HepG2 (cell line): Measurements from ENCODE around the gene OPA3. TPM values are rescaled to one million over a fixed set of nuclear protein-coding genes. Genes with fewer than 3 reads are reported as not detected.
A peak's percentile ranks its signal among the peaks of the same experiment; 100 is the strongest.

Source experiments
- ARID5B ChIP-seq: IDR thresholded peaks from 2 replicates; pipeline ENCODE4 v1.4.0; 2020; ENCODE audit warnings: mild to moderate bottlenecking, missing genetic modification reagents
- SCMH1 ChIP-seq: sonication (generic); formaldehyde crosslinking; IDR thresholded peaks from 2 replicates; pipeline ENCODE4 v1.9.0; 2021; ENCODE audit warnings: missing genetic modification reagents, mild to moderate bottlenecking, borderline replicate concordance
- SOX6 ChIP-seq, 2 experiments: fragments of 450-650 bp in 1 of 2; sonication (generic) in 1 of 2; formaldehyde crosslinking in 1 of 2; IDR thresholded peaks; 2 replicates each; pipeline versions ENCODE4 v1.4.0 to v1.6.1; 2017 to 2020; ENCODE audit warnings: antibody characterized with exemption in 1 of 2, mild to moderate bottlenecking in 1 of 2, missing genetic modification reagents in 1 of 2
- SP1 ChIP-seq, 2 experiments: fragments of 450-650 bp in 1 of 2; sonication (generic) in 1 of 2; formaldehyde crosslinking in 1 of 2; IDR thresholded peaks; 2 replicates each; pipeline versions ENCODE4 v1.4.0 to v1.6.1; 2016 to 2020; ENCODE audit warnings: missing genetic modification reagents in 1 of 2
- ZNF776 ChIP-seq: sonication (generic); formaldehyde crosslinking; IDR thresholded peaks from 2 replicates; pipeline ENCODE4 v1.4.0; 2020; ENCODE audit warnings: mild to moderate bottlenecking, missing genetic modification reagents
- polyA plus RNA-seq, 8 experiments: library from polyadenylated mRNA; depleted of rRNA in 3 of 8; stranded (reverse) in 7 of 8; unstranded in 1 of 8; fragments of >200 nt; fragmentation: Illumina TruSeq in 4 of 8; extraction: Trizol in 4 of 8; gene quantifications; 2 replicates each; pipeline versions ENCODE4 v1.2.1 to v1.2.3, GENCODE V29; 2011 to 2016; ENCODE audit warnings: low read depth in 4 of 8, missing spikeins in 1 of 8, mixed read lengths in 1 of 8; ENCODE audit not compliant: insufficient read depth in 1 of 8
- total RNA-seq, 5 experiments: library from RNA; depleted of rRNA; stranded (reverse); fragments of >200 nt; fragmentation: Illumina TruSeq; extraction: Trizol; gene quantifications; 2 replicates each; pipeline ENCODE4 v1.2.3, GENCODE V29; 2016; ENCODE audit warnings: low read depth in 1 of 5
- TF ChIP-seq, protein P1 (sequence below): sonication (generic); formaldehyde crosslinking; IDR thresholded peaks from 2 replicates; pipeline ENCODE4 v1.8.1; 2023; ENCODE audit warnings: mild to moderate bottlenecking, missing genetic modification reagents
- TF ChIP-seq, protein P2 (sequence below): sonication (generic); formaldehyde crosslinking; IDR thresholded peaks from 2 replicates; pipeline ENCODE4 v1.4.0; 2020; ENCODE audit warnings: missing genetic modification reagents, borderline replicate concordance

OPA3 gene
- total and polyA plus RNA-seq, 2 of the 13 experiments (the other 11 are each of a cell fraction or from before 2014, with no cell fraction given), result 8.3 to 17.7 TPM

GRCh38 chr19:45506246-45506988, 78.2 kb downstream of the OPA3 start (continued):
- TF ChIP-seq SCMH1, result no peak
- peak; percentile 26; the same call in 1 of the 2 replicates for TF ChIP-seq ARID5B (CRISPR knock-in tag)
- no peak for TF ChIP-seq SOX6 (IDR thresholded peaks at IDR 0.05)
- peak; percentile 64; the same call in 1 of the 2 replicates for TF ChIP-seq SOX6 (CRISPR knock-in tag; IDR thresholded peaks at IDR 0.05)
- TF ChIP-seq SP1 (IDR thresholded peaks at IDR 0.05), result no peak
- TF ChIP-seq SP1 (CRISPR knock-in tag; IDR thresholded peaks at IDR 0.05), result peak; percentile 83
- TF ChIP-seq, protein P1, sequence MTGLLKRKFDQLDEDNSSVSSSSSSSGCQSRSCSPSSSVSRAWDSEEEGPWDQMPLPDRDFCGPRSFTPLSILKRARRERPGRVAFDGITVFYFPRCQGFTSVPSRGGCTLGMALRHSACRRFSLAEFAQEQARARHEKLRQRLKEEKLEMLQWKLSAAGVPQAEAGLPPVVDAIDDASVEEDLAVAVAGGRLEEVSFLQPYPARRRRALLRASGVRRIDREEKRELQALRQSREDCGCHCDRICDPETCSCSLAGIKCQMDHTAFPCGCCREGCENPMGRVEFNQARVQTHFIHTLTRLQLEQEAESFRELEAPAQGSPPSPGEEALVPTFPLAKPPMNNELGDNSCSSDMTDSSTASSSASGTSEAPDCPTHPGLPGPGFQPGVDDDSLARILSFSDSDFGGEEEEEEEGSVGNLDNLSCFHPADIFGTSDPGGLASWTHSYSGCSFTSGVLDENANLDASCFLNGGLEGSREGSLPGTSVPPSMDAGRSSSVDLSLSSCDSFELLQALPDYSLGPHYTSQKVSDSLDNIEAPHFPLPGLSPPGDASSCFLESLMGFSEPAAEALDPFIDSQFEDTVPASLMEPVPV, result peak; percentile 45; the same call in 1 of the 2 replicates
- TF ChIP-seq, protein P2, sequence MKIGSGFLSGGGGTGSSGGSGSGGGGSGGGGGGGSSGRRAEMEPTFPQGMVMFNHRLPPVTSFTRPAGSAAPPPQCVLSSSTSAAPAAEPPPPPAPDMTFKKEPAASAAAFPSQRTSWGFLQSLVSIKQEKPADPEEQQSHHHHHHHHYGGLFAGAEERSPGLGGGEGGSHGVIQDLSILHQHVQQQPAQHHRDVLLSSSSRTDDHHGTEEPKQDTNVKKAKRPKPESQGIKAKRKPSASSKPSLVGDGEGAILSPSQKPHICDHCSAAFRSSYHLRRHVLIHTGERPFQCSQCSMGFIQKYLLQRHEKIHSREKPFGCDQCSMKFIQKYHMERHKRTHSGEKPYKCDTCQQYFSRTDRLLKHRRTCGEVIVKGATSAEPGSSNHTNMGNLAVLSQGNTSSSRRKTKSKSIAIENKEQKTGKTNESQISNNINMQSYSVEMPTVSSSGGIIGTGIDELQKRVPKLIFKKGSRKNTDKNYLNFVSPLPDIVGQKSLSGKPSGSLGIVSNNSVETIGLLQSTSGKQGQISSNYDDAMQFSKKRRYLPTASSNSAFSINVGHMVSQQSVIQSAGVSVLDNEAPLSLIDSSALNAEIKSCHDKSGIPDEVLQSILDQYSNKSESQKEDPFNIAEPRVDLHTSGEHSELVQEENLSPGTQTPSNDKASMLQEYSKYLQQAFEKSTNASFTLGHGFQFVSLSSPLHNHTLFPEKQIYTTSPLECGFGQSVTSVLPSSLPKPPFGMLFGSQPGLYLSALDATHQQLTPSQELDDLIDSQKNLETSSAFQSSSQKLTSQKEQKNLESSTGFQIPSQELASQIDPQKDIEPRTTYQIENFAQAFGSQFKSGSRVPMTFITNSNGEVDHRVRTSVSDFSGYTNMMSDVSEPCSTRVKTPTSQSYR (CRISPR knock-in tag), result peak; percentile 53; the same call in 1 of the 2 replicates
- peak; percentile 18; the same call in 1 of the 2 replicates for TF ChIP-seq ZNF776 (CRISPR knock-in tag)
